ENCODE measurements around the gene WDR33. TPM values are rescaled to one million over a fixed set of nuclear protein-coding genes. Genes with fewer than 3 reads are reported as not detected.

WDR33 gene
- total RNA-seq (10 to 100 TPM; 90.2 to 92.5 TPM), polyA plus RNA-seq (10 to 100 TPM; 26.4 to 48.1 (median 31.3) TPM), total RNA-seq (155 to 211 (median 192) reads per million in 6 experiments)

GRCh38 chr2:127810619-127811396 lies at the start of gene WDR33:
TSS of gene WDR33 (minus strand) at chr2:127811171. CDS start at chr2:127770981, 40,190 bp downstream.
- ATAC-seq (peak; percentile 94 to 95), DNase-seq (peak; percentile 90 to 96 (median 95))
- POLR2A ChIA-PET = interaction anchor here (0.6 to 2.0 kb wide), 10 partner anchors 12 to 366 kb away, joined by 3 to 8 read pairs (median 5); partner anchors contain the start of genes POLR2D and SFT2D3
- Mint-ChIP-seq H3K4me1 (peaks cover 30 to 59% (median 52%) of the 10 kb centered on the region in 4 donors), H3K4me3 (peak within 1 kb of the TSS; percentile 90 to 100 (median 98)), H3K27me3 (no peaks in the 10 kb centered on the region), H3K9me3 (no peaks in the 10 kb centered on the region), H3K27ac (peak within 1 kb of the TSS; percentile 98 to 100 (median 99)), H3K36me3 (peaks cover 6 to 12% (median 9%) of the 10 kb centered on the region in 3 donors)

DNA sequence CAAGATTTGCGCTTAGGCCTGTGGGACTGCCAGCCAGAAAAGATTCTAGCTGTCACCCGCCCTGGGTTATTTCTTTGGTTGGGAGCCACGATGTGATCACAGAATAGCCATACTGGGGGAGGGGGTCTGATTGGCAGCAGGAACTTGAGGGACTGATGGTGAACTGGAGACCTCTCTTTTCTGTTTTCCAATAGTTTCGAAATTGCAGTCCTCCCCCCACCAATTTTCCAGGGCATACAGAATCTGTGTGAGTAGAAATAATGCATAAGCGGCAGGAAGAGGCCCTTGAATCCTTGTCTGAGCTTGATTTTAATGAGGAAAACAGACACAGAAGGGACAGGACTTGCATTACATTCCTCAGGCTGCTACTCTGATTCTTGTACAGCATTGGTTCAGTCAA lies 49.2 kb upstream of the WDR33 start:
- DNase-seq = no peak
- Mint-ChIP-seq H3K27ac (peak overlapping the region in 8 of 10 donors; percentile 46 to 96 (median 77)), H3K9me3 (no peaks in the 10 kb centered on the region), H3K36me3 (peaks cover 5 to 22% (median 8%) of the 10 kb centered on the region in 3 donors), H3K4me1 (peaks cover 7 to 41% (median 31%) of the 10 kb centered on the region in 4 donors), H3K4me3 (peak overlapping the region in 5 of 10 donors; percentile 24 to 86 (median 71)), H3K27me3 (no peaks in the 10 kb centered on the region)
- ATAC-seq = no peak
- POLR2A ChIA-PET = interaction anchor here (1.0 to 2.0 kb wide), 2 partner anchors 20 to 49 kb away, joined by 3 to 6 read pairs; partner anchors contain the start of gene WDR33

GRCh38 chr2:127859712-127860085 lies 48.7 kb upstream of the WDR33 start:
- POLR2A ChIA-PET = interaction anchor here (0.7 to 2.0 kb wide), 4 partner anchors 21 to 171 kb away, joined by 3 to 6 read pairs (median 4); partner anchors contain the start of gene WDR33
- peaks cover 3 to 18% (median 5%) of the 10 kb centered on the region in 3 donors for H3K36me3 Mint-ChIP-seq
- peak overlapping the region; percentile 54 to 86 (median 80) for H3K4me3 Mint-ChIP-seq
- peak overlapping the region in 9 of 10 donors; percentile 46 to 96 (median 77) for H3K27ac Mint-ChIP-seq
- ATAC-seq (peak; percentile 66 to 71), DNase-seq (peak; percentile 55 to 87 (median 72))
- no peaks in the 10 kb centered on the region for H3K27me3 Mint-ChIP-seq
- no peaks in the 10 kb centered on the region for H3K9me3 Mint-ChIP-seq
- H3K4me1 Mint-ChIP-seq = peaks cover 7 to 44% (median 35%) of the 10 kb centered on the region in 4 donors

DNA sequence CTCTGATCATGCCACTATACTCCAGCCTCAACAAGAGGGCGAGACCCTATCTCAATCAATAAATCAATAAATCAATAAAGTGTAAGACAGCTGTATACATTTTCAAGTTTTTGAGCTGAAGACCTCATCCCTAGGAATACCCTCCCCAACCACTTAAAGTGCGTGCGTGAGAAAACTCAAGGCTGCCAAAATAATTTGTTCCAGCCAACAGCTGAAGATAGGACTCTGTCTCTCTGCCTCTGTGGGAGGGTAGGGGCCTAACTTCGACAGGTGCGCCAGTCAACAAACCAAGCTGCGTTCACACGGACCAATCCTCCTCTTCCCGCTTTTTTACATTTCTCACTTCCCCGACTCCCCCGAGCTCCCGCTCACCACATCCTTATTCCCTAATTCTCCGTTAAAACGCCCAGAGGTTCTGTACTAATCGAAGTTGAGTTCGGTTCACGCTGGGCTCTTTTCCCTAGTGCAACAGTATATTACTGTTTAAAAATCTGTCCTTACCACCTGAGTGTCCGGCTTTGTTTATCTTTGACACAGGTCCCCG lies 46.4 kb upstream of the WDR33 start:
- DNase-seq (peak in 1 of 10 donors; percentile 6), ATAC-seq (no peak)
- peaks cover 0 to 17% (median 3%) of the 10 kb centered on the region in 3 donors for H3K36me3 Mint-ChIP-seq
- H3K27ac Mint-ChIP-seq = peak overlapping the region; percentile 81 to 97 (median 90)
- no peaks in the 10 kb centered on the region for H3K9me3 Mint-ChIP-seq
- POLR2A ChIA-PET = interaction anchor here (0.8 to 1.8 kb wide), 6 partner anchors 16 to 155 kb away, joined by 3 to 8 read pairs (median 6); partner anchors contain the start of genes SFT2D3 and WDR33
- peak overlapping the region; percentile 82 to 98 (median 96) for H3K4me3 Mint-ChIP-seq
- no peaks in the 10 kb centered on the region for H3K27me3 Mint-ChIP-seq
- H3K4me1 Mint-ChIP-seq = peaks cover 14 to 65% (median 52%) of the 10 kb centered on the region in 4 donors

DNA sequence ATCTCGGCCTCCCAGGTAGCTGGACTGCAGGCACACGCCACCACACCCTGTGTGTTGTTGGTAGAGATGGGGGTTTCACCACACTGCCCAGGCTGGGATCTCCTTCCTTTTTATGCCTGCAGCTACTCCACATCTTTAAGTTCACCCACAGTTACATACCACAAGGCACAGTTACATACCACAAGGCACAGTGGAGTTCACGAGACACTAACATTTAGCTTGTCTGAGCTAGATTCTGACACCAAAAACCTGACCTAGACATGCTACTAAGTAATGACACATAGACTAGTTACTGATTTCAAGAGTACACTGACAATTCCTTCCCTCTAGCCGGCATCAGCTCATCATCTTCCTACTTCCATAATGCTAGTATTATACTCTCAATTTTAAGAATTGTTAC lies 42.7 kb upstream of the WDR33 start:
- POLR2A ChIA-PET = interaction anchor here (0.5 to 0.6 kb wide), 2 partner anchors 16 to 178 kb away, joined by 3 read pairs; no protein-coding TSS in a partner anchor
- DNase-seq (no peak), ATAC-seq (no peak)
- no peaks in the 10 kb centered on the region for H3K9me3 Mint-ChIP-seq
- no peaks in the 10 kb centered on the region for H3K27me3 Mint-ChIP-seq
- peak overlapping the region in 2 of 10 donors; percentile 0 to 30 for H3K4me3 Mint-ChIP-seq
- peaks cover 13 to 58% (median 43%) of the 10 kb centered on the region in 4 donors for H3K4me1 Mint-ChIP-seq
- peaks cover 0 to 50% (median 9%) of the 10 kb centered on the region in 3 donors for H3K36me3 Mint-ChIP-seq
- H3K27ac Mint-ChIP-seq = peak overlapping the region in 8 of 10 donors; percentile 3 to 76 (median 61)

- Mint-ChIP-seq H3K27ac (peak overlapping the region in 4 of 10 donors; percentile 10 to 73 (median 34)), H3K4me1 (peaks cover 12 to 49% (median 36%) of the 10 kb centered on the region in 4 donors), H3K9me3 (no peaks in the 10 kb centered on the region), H3K4me3 (no peak overlapping the region), H3K27me3 (no peaks in the 10 kb centered on the region), H3K36me3 (peaks cover 0 to 63% (median 9%) of the 10 kb centered on the region in 3 donors)
- POLR2A ChIA-PET = no interaction called here
- ATAC-seq = no peak
- no peak for DNase-seq
Measured at GRCh38 chr2:127852388-127852787, 41.4 kb upstream of the WDR33 start.

- Mint-ChIP-seq H3K4me3 (no peak overlapping the region), H3K36me3 (peaks cover 0 to 78% (median 19%) of the 10 kb centered on the region in 3 donors), H3K9me3 (no peaks in the 10 kb centered on the region), H3K27ac (no peak overlapping the region), H3K4me1 (peaks cover 0 to 12% (median 5%) of the 10 kb centered on the region in 4 donors), H3K27me3 (no peaks in the 10 kb centered on the region)
- DNase-seq (no peak), ATAC-seq (no peak)
- POLR2A ChIA-PET = no interaction called here
Measured at GRCh38 chr2:127847931-127848330, 37.0 kb upstream of the WDR33 start.

- ATAC-seq (no peak), DNase-seq (no peak)
- H3K36me3 Mint-ChIP-seq = peaks cover 0 to 52% (median 13%) of the 10 kb centered on the region in 3 donors
- H3K27me3 Mint-ChIP-seq = no peaks in the 10 kb centered on the region
- POLR2A ChIA-PET = interaction anchor here (0.5 kb wide), 1 partner anchor 9 kb away, joined by 4 read pairs; no protein-coding TSS in a partner anchor
- H3K9me3 Mint-ChIP-seq = no peaks in the 10 kb centered on the region
- H3K27ac Mint-ChIP-seq = peak overlapping the region in 2 of 10 donors; percentile 8 to 21
- peaks cover 0 to 5% (median 3%) of the 10 kb centered on the region in 4 donors for H3K4me1 Mint-ChIP-seq
- H3K4me3 Mint-ChIP-seq = no peak overlapping the region
Measured at GRCh38 chr2:127844973-127845372, 34.0 kb upstream of the WDR33 start.

DNA sequence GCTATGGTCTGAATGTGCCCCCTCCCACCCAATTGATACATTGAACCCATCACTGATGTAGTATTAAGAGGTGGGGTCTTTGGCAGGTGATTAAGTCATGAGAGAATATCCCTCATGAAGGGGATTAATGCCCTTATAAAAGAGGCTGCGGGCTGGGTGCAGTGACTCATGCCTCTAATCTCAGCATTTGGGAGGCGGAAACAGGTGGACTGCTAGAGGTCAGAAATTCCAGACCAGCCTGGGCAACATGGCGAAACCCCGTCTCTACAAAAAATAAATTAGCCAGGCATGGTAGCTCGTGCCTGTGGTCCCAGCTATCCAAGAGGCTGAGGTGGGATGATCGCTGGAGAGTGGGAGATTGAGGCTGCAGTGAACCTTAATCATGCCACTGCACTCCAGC lies 32.7 kb upstream of the WDR33 start:
- Mint-ChIP-seq H3K36me3 (peaks cover 0 to 39% (median 10%) of the 10 kb centered on the region in 3 donors), H3K27ac (no peak overlapping the region), H3K4me1 (peaks cover 0 to 4% (median 3%) of the 10 kb centered on the region in 4 donors), H3K9me3 (no peaks in the 10 kb centered on the region), H3K27me3 (no peaks in the 10 kb centered on the region), H3K4me3 (no peak overlapping the region)
- DNase-seq = no peak
- no peak for ATAC-seq
- POLR2A ChIA-PET = interaction anchor here (0.6 kb wide), 1 partner anchor 13 kb away, joined by 3 read pairs; no protein-coding TSS in a partner anchor

GRCh38 chr2:127841466-127842178 lies 30.7 kb upstream of the WDR33 start:
- DNase-seq (no peak), ATAC-seq (no peak)
- Mint-ChIP-seq H3K36me3 (peaks cover 0 to 18% (median 10%) of the 10 kb centered on the region in 3 donors), H3K9me3 (no peaks in the 10 kb centered on the region), H3K27me3 (no peaks in the 10 kb centered on the region), H3K4me3 (no peak overlapping the region), H3K4me1 (peaks cover 0 to 4% (median 3%) of the 10 kb centered on the region in 4 donors), H3K27ac (no peak overlapping the region)
- POLR2A ChIA-PET = interaction anchor here (0.8 to 1.0 kb wide), 2 partner anchors 41 to 137 kb away, joined by 3 read pairs; no protein-coding TSS in a partner anchor

DNA sequence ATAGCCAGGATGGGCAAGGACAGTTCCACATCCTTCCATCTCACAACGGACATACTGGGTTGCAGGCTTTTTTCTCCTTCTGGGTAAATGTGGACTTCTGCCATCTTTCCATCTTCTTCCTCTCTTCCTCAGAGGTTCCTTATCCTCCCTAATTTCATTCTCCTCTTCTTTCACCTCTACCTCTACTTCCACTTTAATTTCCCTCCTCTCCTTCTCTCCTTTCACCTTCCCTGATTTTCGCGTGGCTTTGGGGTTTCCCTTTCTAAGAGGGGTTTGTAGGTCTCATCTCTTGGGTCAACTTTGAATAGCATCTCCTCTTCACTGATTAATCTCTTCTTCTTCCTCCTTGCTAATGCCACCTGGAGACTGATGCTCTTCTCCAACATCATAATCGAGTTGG lies 29.9 kb upstream of the WDR33 start:
- H3K4me1 Mint-ChIP-seq = peaks cover 0 to 4% (median 3%) of the 10 kb centered on the region in 4 donors
- peak overlapping the region in 2 of 10 donors; percentile 25 to 36 for H3K27ac Mint-ChIP-seq
- no peaks in the 10 kb centered on the region for H3K9me3 Mint-ChIP-seq
- no peaks in the 10 kb centered on the region for H3K27me3 Mint-ChIP-seq
- POLR2A ChIA-PET = no interaction called here
- ATAC-seq = no peak
- H3K36me3 Mint-ChIP-seq = peaks cover 0 to 11% (median 9%) of the 10 kb centered on the region in 3 donors
- no peak for DNase-seq
- H3K4me3 Mint-ChIP-seq = no peak overlapping the region

- H3K36me3 Mint-ChIP-seq = no peaks in the 10 kb centered on the region
- peaks cover 0 to 2% (median 0%) of the 10 kb centered on the region in 5 donors for H3K27me3 Mint-ChIP-seq
- DNase-seq (no peak), ATAC-seq (no peak)
- peaks cover 0 to 11% (median 5%) of the 10 kb centered on the region in 4 donors for H3K4me1 Mint-ChIP-seq
- H3K4me3 Mint-ChIP-seq = no peak overlapping the region
- H3K27ac Mint-ChIP-seq = no peak overlapping the region
- POLR2A ChIA-PET = interaction anchor here (1.0 to 1.2 kb wide), 2 partner anchors 10 to 23 kb away, joined by 4 read pairs; partner anchors contain the start of gene POLR2D
- H3K9me3 Mint-ChIP-seq = no peaks in the 10 kb centered on the region
Measured at GRCh38 chr2:127834951-127835350, 24.0 kb upstream of the WDR33 start.

Measured in naive thymus-derived CD8-positive, alpha-beta T cell (primary cell).